ENCODE results near the gene BCL7B. TPM values are rescaled to one million over a fixed set of nuclear protein-coding genes. Genes with fewer than 3 reads are reported as not detected.

Gene BCL7B
- total and polyA plus RNA-seq, 10 of the 15 experiments (the other 5 are each of a cell fraction or from before 2014, with no cell fraction given): 10.9 to 61.8 (median 50.2) TPM

GRCh38 chr7:73541722-73542121, 15.8 kb downstream of the BCL7B start:
- ChIA-PET SMC1A (ENCODE audit: uncharacterized antibody, unreplicated experiment) (no interaction called here), RAD21 (ENCODE audit: unreplicated experiment) (no interaction called here), POLR2A (no interaction called here), CTCF (no interaction called here)
- no peak overlapping the region for H3K27ac ChIP-seq (ENCODE audit: control insufficient read depth, insufficient read depth)
- H4K20me1 ChIP-seq (ENCODE audit: control insufficient read depth, insufficient read depth): no peaks in the 10 kb centered on the region
- no peaks in the 10 kb centered on the region; the same call in 1 of the 2 replicates for H3K4me1 ChIP-seq (ENCODE audit: control insufficient read depth, insufficient read depth, low read length)
- intact Hi-C loops (cut with micrococcal nuclease; ENCODE audit: unreplicated experiment): no loop called here
- no peak overlapping the region for H3K9ac ChIP-seq (ENCODE audit: control insufficient read depth, insufficient read depth, low read length)
- H3K4me2 ChIP-seq (ENCODE audit: control insufficient read depth, insufficient read depth): no peak overlapping the region
- 88% methylated on average over 10 of the region's 10 CpGs for WGBS (ENCODE audit: insufficient coverage, insufficient replicate concordance, low lambda C conversion rate, missing lambda C conversion rate)
- TF ChIP-seq SIN3A (IDR thresholded peaks at IDR 0.05; ENCODE audit: low read depth, low read length): no peak
- TF ChIP-seq, protein P1, sequence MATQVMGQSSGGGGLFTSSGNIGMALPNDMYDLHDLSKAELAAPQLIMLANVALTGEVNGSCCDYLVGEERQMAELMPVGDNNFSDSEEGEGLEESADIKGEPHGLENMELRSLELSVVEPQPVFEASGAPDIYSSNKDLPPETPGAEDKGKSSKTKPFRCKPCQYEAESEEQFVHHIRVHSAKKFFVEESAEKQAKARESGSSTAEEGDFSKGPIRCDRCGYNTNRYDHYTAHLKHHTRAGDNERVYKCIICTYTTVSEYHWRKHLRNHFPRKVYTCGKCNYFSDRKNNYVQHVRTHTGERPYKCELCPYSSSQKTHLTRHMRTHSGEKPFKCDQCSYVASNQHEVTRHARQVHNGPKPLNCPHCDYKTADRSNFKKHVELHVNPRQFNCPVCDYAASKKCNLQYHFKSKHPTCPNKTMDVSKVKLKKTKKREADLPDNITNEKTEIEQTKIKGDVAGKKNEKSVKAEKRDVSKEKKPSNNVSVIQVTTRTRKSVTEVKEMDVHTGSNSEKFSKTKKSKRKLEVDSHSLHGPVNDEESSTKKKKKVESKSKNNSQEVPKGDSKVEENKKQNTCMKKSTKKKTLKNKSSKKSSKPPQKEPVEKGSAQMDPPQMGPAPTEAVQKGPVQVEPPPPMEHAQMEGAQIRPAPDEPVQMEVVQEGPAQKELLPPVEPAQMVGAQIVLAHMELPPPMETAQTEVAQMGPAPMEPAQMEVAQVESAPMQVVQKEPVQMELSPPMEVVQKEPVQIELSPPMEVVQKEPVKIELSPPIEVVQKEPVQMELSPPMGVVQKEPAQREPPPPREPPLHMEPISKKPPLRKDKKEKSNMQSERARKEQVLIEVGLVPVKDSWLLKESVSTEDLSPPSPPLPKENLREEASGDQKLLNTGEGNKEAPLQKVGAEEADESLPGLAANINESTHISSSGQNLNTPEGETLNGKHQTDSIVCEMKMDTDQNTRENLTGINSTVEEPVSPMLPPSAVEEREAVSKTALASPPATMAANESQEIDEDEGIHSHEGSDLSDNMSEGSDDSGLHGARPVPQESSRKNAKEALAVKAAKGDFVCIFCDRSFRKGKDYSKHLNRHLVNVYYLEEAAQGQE (IDR thresholded peaks at IDR 0.05; ENCODE audit: low read depth, low read length): no peak
- TF ChIP-seq E4F1 (IDR thresholded peaks at IDR 0.05; ENCODE audit: borderline replicate concordance, partially characterized antibody): no peak
- no peak for TF ChIP-seq HDAC6 (IDR thresholded peaks at IDR 0.05; ENCODE audit: unreplicated experiment)
- peak; percentile 93 for TF ChIP-seq PAX5 (IDR thresholded peaks at IDR 0.05; ENCODE audit: borderline replicate concordance, low read depth, low read length)
- TF ChIP-seq ZBTB33 (IDR thresholded peaks at IDR 0.05): no peak
- no peaks in the 10 kb centered on the region for H3K9me3 ChIP-seq (replicated peaks; ENCODE audit: control insufficient read depth, insufficient read depth, low read length)
- no TSS peak for BruUV-seq (replicated peaks)
- in situ Hi-C loops (cut with MboI): no loop called here
- no peak overlapping the region for H2AFZ ChIP-seq (ENCODE audit: control insufficient read depth, low read depth, low read length)
- ATAC-seq (no peak), FAIRE-seq (no peak), DNase-seq (ENCODE audit: low read depth, low spot score) (no peak)
- H3K27me3 ChIP-seq (replicated peaks in 1 of 2; ENCODE audit: control insufficient read depth in 2 of 2, insufficient read depth in 2 of 2, low read length in 1 of 2): no peaks in the 10 kb centered on the region
- no peak overlapping the region for H3K4me3 ChIP-seq
- peaks cover 3% of the 10 kb centered on the region for H3K79me2 ChIP-seq (ENCODE audit: control insufficient read depth, insufficient read depth, low read length)
- H3K36me3 ChIP-seq (ENCODE audit: control insufficient read depth in 2 of 2, insufficient read depth in 2 of 2, low read length in 1 of 2): peaks cover 22 to 30% of the 10 kb centered on the region in 2 experiments
